Transverse colon (tissue), 4 donors: ENCODE data around the gene CRYBG2.

Source experiments
- POLR2A ChIP-seq: fragments of 450-650 bp; IDR thresholded peaks from one replicate; pipeline ENCODE4 v1.6.1; 2016; ENCODE audit warnings: antibody characterized with exemption, mild to moderate bottlenecking, moderate library complexity
- POLR2AphosphoS5 ChIP-seq, 3 donors: sonication (generic); formaldehyde crosslinking; IDR thresholded peaks; one replicate each; pipeline ENCODE4 v1.6.1; 2016; ENCODE audit warnings: antibody characterized with exemption in 3 of 3
- TF ChIP-seq, protein P1 (sequence below), 5 experiments: fragments of 200-600 bp in 3 of 5; fragments of 450-650 bp in 2 of 5; sonication (generic) in 3 of 5; IDR thresholded peaks; 1 replicate in 2 of 5; 2 replicates in 3 of 5; pipeline ENCODE4 v1.5.1; 2016 to 2017; ENCODE audit warnings: antibody characterized with exemption in 5 of 5, inconsistent platforms in 3 of 5, mild to moderate bottlenecking in 2 of 5, moderate library complexity in 1 of 5

- TF ChIP-seq POLR2A: no peak
- TF ChIP-seq, protein P1, sequence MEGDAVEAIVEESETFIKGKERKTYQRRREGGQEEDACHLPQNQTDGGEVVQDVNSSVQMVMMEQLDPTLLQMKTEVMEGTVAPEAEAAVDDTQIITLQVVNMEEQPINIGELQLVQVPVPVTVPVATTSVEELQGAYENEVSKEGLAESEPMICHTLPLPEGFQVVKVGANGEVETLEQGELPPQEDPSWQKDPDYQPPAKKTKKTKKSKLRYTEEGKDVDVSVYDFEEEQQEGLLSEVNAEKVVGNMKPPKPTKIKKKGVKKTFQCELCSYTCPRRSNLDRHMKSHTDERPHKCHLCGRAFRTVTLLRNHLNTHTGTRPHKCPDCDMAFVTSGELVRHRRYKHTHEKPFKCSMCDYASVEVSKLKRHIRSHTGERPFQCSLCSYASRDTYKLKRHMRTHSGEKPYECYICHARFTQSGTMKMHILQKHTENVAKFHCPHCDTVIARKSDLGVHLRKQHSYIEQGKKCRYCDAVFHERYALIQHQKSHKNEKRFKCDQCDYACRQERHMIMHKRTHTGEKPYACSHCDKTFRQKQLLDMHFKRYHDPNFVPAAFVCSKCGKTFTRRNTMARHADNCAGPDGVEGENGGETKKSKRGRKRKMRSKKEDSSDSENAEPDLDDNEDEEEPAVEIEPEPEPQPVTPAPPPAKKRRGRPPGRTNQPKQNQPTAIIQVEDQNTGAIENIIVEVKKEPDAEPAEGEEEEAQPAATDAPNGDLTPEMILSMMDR (IDR thresholded peaks at IDR 0.05): no peak
- TF ChIP-seq POLR2AphosphoS5 (IDR thresholded peaks at IDR 0.05): no peak
These were observed 63.1 kb downstream of the CRYBG2 start for GRCh38 chr1:26290882-26291261.
